ENCODE data around the gene KTN1.

Gene KTN1

DNA sequence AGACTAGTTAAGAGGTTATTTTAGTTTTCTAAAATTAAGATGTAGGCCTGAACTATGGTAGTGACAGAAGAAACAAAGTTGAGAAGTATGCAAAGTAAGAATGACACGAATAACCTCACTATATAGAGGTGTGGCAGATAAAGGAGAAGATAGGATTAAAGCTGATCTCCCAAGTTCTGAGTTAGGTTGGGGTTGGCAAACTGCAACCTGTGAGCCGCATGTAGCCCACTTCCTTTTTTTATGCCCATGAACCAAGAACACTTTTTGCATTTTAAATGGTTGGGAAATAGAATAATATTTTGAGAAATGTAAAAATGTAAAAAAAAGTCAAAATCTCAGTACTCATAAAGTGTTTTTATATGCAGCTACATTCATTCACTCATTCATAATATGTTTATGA lies 34.3 kb downstream of the KTN1 start:
- no peak for DNase-seq

- no peak for DNase-seq
These were observed 40.3 kb downstream of the KTN1 start for GRCh38 chr14:55620277-55620676.

DNA sequence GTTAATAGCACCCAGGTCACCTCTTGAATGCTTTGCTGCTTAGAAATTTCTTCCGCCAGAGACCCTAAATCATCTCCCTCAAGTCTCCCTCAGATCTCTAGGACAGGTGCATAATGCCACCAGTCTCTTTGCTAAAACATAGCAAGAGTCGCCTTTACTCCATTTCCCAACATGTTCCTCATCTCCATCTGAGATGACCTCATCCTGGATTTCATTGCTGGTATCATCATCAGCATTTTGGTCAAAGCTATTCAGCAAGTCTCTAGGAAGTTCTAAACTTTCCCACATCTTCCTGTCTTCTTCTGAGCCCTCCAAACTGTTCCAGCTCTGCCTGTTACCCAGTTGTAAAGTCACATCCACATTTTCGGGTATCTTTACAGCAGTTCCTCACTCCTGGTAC lies 41.0 kb downstream of the KTN1 start:
- DNase-seq = no peak

GRCh38 chr14:55621391-55621790 lies 41.4 kb downstream of the KTN1 start:
- DNase-seq = no peak

- DNase-seq = no peak
These were observed 44.9 kb downstream of the KTN1 start for GRCh38 chr14:55624913-55625312.

DNA sequence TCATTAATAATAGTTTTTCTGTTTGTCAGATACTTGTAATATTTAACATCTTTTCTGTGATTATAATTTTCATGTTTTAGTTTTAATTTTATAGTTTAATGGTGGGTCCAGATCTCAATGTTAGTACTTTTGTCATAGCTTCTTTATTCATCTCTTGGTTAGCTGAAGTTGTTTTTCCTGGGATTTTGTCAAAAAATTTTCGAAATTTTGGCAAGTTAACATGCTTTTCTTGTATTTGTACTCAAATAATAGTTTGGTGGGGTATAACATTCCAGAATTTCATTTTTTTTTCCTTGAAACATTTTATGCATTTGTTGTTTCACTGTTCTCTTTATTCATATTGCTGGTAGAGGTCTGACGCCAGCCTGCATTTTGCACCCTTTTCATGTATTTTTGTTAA lies 45.5 kb downstream of the KTN1 start:
- no peak for DNase-seq

DNA sequence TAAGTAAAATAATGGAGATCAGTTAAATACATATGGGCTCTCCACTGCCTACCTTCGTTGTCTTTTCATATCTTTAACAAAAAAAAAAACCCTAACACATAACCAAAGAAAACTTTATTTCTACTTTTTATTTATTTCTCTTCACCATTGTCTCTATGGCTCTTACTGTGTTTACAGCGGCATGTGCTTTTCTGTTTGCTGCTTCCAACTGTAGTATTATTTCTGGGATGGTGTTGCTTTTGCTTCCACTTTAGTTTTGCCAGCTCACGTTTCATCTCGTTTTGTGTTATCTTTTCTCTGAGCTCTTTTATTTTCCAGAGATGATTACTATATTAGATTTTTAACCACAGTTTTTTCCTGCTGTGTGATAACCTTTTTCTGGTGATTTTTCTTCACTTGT lies 46.1 kb downstream of the KTN1 start:
- DNase-seq = no peak

DNA sequence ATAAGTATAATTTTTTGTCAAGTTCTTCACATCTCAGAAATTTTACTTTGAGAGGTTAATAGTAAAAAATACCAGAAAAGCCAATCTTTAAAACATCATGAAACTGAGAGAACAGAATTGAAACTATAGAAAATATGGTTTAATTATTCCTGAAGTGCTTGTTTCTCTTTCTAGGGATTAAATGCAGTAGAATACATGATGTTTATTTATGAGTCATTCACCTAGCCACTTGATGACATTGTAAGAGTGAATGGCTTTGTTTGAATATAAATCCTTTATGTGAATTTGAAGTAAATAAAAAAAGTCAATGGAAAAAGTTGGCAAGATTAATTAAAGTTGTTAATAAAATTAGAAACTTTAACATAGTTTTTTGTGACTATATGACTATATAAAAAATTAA lies 48.4 kb downstream of the KTN1 start:
- DNase-seq = no peak

DNA sequence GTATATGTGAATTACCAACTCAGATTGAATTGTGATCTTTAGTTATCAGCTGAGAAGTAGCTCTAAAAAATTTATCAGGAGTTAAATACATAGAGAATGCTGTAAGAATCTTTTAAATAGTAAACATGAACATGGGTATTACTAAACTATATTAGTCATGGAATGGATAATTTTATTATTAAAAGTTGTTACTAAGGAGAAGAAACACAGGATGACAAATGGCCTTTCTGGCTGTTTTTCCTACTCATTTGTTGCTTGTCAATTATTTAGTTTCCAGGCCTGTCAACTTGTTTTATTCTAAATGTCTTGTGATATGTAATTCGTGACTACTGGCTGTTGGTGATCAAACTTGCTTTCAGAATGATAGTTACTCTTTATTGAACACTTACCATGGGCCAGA lies 58.7 kb downstream of the KTN1 start:
- no peak for DNase-seq

- no peak for DNase-seq
These were observed 61.3 kb downstream of the KTN1 start for GRCh38 chr14:55641290-55641689.

DNA sequence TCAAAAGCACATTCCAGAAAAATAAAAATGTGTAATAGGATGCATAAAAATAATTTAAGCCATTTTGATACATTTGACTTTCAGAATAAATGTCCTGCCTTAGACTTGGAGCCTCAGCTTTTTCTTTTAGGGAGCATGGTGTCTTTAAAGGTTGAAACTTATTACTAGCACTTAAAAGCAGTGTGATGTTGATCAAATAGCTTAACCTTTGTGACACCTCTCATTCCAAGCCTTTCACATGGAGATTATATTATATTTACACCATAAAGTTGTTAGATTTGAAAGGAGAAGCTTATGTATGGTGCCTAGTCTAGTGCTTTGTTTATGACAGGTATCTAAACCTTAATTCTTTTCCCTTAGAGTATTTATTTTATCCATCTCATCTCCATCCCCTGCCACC lies 61.9 kb downstream of the KTN1 start:
- no peak for DNase-seq

DNA sequence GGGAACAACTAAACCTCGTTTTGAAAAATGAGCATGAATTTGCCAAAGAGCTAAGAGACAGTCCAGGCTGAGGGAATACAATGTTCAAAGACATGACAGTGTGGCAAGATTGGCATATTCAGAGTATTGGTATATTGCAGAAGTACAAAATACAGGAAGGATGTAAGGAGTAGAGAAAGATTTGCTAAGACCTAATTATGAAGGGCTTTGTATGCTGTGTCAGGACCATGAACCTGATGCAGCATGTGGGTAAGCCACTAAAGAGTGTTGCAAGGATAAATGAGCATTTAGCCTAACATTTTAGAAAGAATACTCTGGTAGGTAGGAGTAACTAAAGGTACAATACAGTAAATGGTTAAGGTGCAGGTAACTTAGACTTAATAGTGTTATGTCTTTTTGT lies 65.1 kb downstream of the KTN1 start:
- no peak for DNase-seq

DNA sequence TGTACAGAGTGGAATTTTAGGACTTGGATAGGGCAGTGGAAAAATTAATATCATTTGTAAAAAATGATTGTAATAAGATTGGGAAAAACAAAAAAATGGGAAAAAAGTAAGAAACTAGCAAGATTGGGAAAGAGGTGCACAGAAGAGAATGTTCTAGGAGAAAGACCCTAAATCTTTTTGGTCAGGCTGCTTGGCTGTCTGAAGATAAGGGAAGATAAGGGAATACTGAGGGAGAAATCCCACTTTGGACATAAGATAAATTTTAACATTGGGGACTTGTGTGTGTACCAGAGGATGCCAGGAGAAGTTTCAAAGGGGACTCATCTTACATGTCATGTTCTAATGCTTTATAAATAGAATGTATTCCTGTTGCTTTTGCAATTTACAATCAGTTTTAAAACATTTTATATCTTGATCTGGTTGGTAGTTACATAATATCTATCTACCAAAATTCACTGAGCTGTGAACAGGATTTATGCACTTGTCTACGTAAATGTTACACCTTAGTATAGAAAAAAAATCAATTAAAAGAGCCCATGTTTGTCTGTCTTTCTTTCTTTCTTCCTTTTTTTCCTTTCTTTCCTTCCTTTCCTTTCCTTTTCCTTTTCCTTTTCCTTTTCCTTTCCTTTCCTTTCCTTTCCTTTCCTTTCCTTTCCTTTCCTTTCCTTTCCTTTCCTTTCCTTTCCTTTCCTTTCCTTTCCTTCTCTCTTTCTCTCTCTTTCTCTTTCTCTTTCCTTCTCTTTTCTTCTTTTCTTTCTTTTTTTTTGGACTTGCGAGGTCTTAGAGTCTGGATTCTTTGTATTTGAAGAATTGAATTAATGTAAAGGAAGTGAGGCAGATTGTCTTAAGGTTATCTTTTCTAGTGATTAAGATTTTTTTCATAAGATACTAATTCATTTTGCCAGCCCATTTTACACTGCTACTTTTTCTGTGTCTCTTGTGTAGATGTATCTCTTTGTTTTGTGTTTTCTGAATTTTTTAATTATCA lies 66.1 kb downstream of the KTN1 start:
- no peak for DNase-seq

DNA sequence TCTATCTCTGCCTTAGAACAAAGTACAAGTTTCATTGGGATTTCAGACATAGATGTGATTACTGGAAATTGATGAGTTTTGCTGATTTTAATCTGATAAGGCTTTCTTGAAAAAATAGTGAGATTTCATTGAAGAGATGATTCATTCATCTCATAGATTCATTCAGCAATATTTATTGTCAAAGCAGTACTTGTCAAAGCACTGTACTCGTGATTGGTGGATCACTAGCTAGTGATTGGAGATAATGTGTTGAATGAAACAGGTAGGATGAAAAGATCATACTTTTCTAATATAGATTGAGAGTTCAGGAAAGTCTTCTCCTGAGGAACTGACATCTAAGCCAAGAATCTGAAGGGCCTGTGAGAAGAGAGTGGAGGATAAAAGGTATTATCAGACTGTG lies 71.0 kb downstream of the KTN1 start:
- DNase-seq = no peak

DNA sequence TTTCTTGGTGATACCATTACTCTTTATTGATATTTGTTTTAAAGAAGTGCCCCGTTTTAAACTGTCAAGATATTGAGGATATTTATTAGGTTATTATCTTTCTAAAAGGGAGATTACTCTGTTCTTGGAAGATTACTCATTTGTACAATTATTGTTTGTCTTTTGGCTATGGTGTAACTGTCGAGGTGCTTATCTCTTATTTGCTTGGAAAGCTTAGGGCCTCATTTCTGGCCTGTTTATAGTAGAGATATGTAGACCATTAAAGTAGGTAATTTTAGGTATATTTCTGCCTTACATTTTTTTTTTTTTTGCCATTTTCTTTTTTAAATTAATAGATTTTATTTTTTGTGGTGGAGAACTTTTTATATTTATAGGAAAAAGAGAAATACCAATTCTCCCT lies 74.2 kb downstream of the KTN1 start:
- no peak for DNase-seq

DNA sequence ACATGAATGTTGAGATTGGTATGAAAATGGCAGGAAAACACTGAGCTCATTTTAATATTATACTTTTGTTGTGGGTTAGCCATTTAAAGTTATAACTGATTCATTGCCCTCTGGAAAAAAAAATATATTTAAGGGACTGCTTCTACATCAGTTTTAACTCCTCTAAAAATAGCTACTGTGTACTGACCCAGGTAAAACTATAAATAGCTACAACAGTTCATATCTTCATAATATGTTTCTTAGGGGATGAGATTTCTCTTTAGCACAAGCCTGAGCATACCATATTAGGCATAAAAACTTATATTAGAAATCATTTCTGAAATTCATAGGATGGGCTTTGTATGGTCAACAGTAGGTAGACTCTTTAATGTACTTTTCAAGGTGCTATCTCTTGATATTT lies 81.0 kb downstream of the KTN1 start:
- DNase-seq = no peak

DNA sequence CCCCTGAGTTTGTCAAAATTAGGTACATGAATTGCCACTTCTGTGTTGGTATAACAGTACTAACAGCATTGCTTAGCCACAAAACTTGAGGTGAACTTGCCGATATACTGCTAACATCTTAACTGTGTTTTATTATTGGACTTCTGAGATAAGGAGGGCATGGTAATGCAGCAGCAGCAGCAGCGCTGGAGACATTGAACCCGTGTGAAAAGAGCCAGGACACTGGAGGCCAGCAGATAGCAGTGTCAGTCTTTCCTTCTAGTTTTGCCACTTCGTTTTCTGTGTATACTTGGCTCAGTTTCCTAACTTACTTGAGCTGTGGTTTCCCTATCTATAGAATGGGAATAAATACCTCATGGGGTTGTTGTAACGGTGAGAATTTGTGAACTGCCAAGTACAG lies 82.7 kb downstream of the KTN1 start:
- DNase-seq = no peak

DNA sequence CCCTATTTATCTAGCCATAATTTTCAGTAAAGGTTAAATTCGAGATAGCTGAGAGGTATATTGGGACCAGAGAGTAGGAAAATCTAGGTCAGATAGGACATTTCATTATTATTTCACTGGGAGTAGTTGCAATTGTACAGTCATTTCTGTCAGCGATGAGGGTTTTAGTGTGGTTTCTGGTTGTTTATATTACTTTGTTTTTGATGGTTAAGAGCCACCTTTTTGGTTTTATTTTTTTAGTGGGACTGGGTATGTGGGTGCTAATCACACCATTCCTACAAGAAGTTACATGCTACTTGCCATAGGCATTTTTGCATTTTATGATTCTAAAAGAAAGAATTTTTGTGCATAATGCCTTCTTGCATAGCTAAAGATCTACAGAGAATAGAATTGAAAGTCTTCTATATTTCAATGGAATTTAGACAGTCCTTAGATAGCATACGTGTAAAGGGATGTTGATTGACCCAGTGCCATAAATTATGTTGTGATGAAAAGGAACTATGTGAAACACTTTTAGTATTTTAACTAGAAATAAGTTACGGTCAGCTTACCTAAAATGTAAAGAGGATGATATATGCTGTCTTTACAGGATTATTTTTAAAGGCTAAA lies 85.2 kb downstream of the KTN1 start:
- no peak for DNase-seq

DNA sequence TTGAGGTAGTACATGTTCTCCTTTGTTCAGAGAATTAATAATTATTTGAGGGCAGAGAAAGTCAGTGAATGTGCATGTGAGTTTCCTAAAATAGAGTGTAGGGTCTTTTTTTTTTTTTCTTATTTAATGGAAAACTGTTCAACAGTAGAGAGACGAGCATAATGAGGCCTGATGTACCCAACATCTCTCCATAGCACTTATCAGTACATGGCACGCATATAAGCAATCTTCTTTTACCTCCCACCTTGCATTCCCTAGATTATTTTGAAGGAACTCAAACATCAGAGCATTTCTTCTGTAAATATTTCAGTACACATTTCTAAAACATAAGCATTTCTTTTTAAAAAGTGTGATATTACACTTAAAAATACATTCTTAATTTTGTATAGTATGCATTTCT lies 87.8 kb downstream of the KTN1 start:
- DNase-seq = no peak

DNA sequence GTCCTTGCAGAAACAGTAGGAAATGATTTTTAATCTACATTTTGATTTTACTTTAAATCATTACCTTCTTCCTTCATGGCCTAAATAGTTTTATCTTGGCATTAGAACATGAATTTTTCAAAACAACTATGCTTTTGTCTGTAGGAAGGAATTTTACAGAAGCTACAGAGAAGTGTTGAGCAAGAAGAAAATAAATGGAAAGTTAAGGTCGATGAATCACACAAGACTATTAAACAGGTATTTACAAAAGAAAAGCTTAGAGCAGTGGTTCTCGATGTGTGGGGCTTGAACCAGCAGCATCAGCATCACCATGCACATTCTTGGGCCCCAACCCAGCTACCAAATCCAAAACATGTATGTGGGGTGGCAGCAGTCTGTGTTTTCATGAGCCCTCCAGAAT lies 91.6 kb downstream of the KTN1 start:
- DNase-seq = no peak

DNA sequence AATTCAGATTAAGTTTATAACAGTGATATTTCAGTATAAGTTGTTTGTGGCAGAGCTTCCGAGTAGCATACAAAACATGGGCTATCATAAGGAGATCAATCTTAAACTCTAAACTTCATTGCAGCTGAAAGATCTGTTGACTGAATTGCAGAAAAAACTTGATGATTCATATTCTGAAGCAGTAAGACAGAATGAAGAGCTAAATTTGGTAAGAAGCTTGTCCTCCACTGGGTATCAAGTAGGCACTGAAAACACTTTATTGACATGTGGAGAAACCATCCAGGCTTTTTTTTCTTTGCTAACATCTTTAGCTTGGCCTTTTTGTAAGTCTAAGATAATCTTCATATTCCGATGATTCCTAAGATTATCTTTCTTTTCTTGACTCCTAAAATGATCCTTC lies 93.0 kb downstream of the KTN1 start:
- DNase-seq = no peak

DNA sequence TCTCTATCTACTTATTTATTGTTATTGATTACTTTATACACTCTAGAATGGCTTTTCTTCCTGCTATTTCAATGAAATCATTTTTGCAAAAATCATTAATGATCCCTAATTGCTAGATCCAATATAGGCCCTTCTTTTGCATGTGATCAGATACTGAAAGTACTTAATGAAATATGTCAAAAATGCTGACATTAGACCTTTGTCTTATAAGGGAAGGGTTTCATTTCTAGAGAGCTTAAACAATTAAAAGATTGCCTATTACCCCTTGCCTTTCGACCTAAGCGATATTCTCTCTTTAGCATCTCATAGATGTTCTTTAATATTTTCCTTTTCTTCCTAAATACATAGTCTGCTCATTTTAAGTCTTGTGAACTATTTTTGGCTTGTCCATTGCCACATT lies 101.1 kb downstream of the KTN1 start:
- DNase-seq = no peak

- no peak for DNase-seq
These were observed 105.1 kb downstream of the KTN1 start for GRCh38 chr14:55684956-55685584.

DNA sequence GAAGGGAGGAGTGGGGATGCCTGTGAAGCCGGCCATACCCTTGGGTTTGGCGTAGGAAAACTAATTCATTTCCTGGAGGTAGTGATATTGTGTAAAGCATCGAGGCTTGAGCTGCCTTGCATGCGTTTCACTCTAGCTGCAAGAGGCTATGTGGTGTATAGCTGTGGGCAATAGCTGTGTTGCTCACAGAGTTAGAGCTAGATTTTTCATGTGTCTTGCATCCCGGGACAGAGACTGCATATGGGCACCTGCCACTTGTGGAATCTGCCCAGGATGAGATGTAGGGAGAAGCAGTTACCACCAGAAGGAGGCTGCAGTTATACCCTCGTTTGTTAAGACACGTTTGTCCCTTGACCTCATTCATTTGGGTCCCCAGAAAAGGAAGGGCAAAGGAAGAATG lies 106.7 kb downstream of the KTN1 start:
- DNase-seq = no peak
